ENCODE results near the gene LZTFL1. TPM values are rescaled to one million over a fixed set of nuclear protein-coding genes. Genes with fewer than 3 reads are reported as not detected.

LZTFL1 gene
- total RNA-seq, 1 experiment from 2014 or later: 21.0 TPM

- no peaks in the 10 kb centered on the region for H3K27me3 ChIP-seq (ENCODE audit: insufficient read depth, low read length)
- H3K9me2 ChIP-seq (ENCODE audit: insufficient read depth): no peaks in the 10 kb centered on the region
- intact Hi-C loops (cut with micrococcal nuclease): no loop called here
- H3K4me1 ChIP-seq (ENCODE audit: control insufficient read depth in 1 of 2, insufficient read depth in 2 of 2, low read length in 2 of 2): peaks cover 5 to 22% of the 10 kb centered on the region in 2 experiments; a peak in 2 of 4 replicates
- ChIA-PET POLR2A (interaction anchor here (0.9 kb wide), 1 partner anchor 21 kb away, joined by 3 read pairs; no protein-coding TSS in a partner anchor), RAD21 (ENCODE audit: low non-redundant PET in 1 of 2, low total read pairs in 2 of 2, uncharacterized antibody in 2 of 2, unreplicated experiment in 2 of 2) (no interaction called here), CTCF (no interaction called here)
- TF ChIP-seq FOSL1 (IDR thresholded peaks at IDR 0.05; ENCODE audit: low read depth) (no peak), YY1 (IDR thresholded peaks at IDR 0.05; ENCODE audit: extremely low read depth, insufficient replicate concordance, low read depth, low read length) (no peak), RAD21 (IDR thresholded peaks at IDR 0.05; ENCODE audit: low read depth) (no peak), JUND (IDR thresholded peaks at IDR 0.05) (no peak), CTCF (IDR thresholded peaks at IDR 0.05 in 2 of 3, conservative IDR thresholded peaks at IDR 0.05 in 1 of 3; ENCODE audit: borderline replicate concordance in 1 of 3, insufficient read depth in 1 of 3, low read depth in 2 of 3, low read length in 2 of 3) (no peak), REST (IDR thresholded peaks at IDR 0.05; ENCODE audit: low read depth) (no peak), EGR1 (IDR thresholded peaks at IDR 0.05; ENCODE audit: low read depth) (no peak), POLR2AphosphoS5 (IDR thresholded peaks at IDR 0.05; ENCODE audit: low read depth, low read length) (no peak), ZFX (IDR thresholded peaks at IDR 0.05) (no peak), MAX (IDR thresholded peaks at IDR 0.05) (no peak), CBX3 (IDR thresholded peaks at IDR 0.05; ENCODE audit: low read depth) (no peak), POLR2A (IDR thresholded peaks at IDR 0.05; ENCODE audit: borderline replicate concordance, extremely low read depth, insufficient read depth, insufficient read length) (no peak), ZBTB33 (IDR thresholded peaks at IDR 0.05; ENCODE audit: extremely low read depth, insufficient replicate concordance, low read length) (no peak), SRF (IDR thresholded peaks at IDR 0.05; ENCODE audit: low read depth) (no peak), SP1 (IDR thresholded peaks at IDR 0.05; ENCODE audit: low read depth) (no peak), ATF3 (IDR thresholded peaks at IDR 0.05) (no peak), EZH2phosphoT487 (IDR thresholded peaks at IDR 0.05; ENCODE audit: borderline replicate concordance) (no peak), CEBPB (IDR thresholded peaks at IDR 0.05; ENCODE audit: low read depth) (no peak), EZH2 (IDR thresholded peaks at IDR 0.05) (no peak), TCF7L2 (IDR thresholded peaks at IDR 0.05; ENCODE audit: borderline replicate concordance, extremely low read depth, insufficient read depth, insufficient read length) (no peak)
- no TSS peak for BruUV-seq (replicated peaks)
- no peaks in the 10 kb centered on the region for H3K79me2 ChIP-seq (ENCODE audit: insufficient read depth, low read length)
- ATAC-seq: no peak
- DNase-seq (ENCODE audit: low read depth, low spot score): no peak
- H3K27ac ChIP-seq (ENCODE audit: low read depth, low read length): no peak overlapping the region; the same call in 1 of the 2 replicates
- H3K36me3 ChIP-seq (ENCODE audit: control insufficient read depth in 1 of 2, insufficient read depth in 2 of 2, low read length in 2 of 2): no peaks in the 10 kb centered on the region
- H3K4me2 ChIP-seq (ENCODE audit: low read length): peak overlapping the region; percentile 69
- peak overlapping the region; percentile 45 to 58 for H3K4me3 ChIP-seq (replicated peaks in 1 of 2; ENCODE audit: low read depth in 1 of 2, low read length in 2 of 2)
- H2AFZ ChIP-seq (ENCODE audit: low read depth, low read length, poor library complexity, severe bottlenecking): no peak overlapping the region
- peak overlapping the region; percentile 33; the same call in 1 of the 2 replicates for H3K9ac ChIP-seq (ENCODE audit: low read length)
- H4K20me1 ChIP-seq (ENCODE audit: insufficient read depth): no peaks in the 10 kb centered on the region
- H3K9me3 ChIP-seq (ENCODE audit: control insufficient read depth in 1 of 2, insufficient read depth in 1 of 2, low read depth in 1 of 2, low read length in 2 of 2): no peaks in the 10 kb centered on the region
Measured at GRCh38 chr3:45796902-45797637, 44.8 kb downstream of the LZTFL1 start.
